ENCODE measurements around the gene PEX11A. TPM values are rescaled to one million over a fixed set of nuclear protein-coding genes. Genes with fewer than 3 reads are reported as not detected.
A peak's percentile ranks its signal among the peaks of the same experiment; 100 is the strongest.

PEX11A gene
- total and polyA plus RNA-seq, 2 donors (not counting 3 experiments of a cell fraction or from before 2014, with no cell fraction given) = 3.2 to 4.4 TPM

DNA sequence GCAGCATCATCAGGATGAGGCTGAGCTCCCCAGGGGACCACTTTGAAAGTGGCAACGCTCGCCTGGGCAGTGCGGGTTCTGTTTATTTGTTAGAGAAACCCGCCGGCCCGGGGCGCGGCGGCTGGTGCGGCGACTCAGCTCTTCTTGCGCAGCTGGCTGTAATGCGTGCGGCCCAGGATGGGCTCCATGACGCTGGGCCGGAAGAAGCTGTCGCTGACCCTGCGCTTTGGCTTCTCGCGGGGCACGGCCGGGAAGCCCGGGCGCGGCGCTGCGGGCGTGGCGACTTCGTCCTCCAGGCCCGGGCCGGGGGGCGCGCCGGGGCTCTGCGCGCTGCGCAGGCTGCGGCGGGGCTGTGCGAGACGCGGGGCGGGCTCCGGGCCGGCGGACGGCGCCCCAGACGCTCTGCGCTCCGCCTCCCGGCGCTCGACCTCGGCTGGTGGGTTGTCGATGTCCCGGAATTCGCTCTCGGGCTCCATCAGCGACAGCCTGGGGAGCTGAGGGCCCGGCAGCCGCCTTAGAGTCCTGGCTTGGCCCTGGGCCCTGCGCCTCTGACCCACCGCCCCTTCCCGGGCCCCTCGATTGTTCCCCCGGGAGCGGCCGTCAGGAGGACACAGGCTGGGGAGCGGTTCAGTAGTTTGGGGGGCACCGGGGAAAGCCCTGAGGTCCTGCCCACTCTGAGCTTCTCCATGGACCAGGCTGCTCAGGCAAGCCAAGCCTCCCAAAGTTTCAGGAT, 24.9 kb downstream of the PEX11A start:
- BruUV-seq (replicated peaks) = no TSS peak

More for the DNA sequence above, 24.9 kb downstream of the PEX11A start:
- H3K9ac ChIP-seq (replicated peaks; ENCODE audit: extremely low read depth, insufficient read depth, low read length) = peak overlapping the region; percentile 54
- H3K9me3 ChIP-seq (replicated peaks; ENCODE audit: control insufficient read depth, insufficient read depth, low read length) = no peaks in the 10 kb centered on the region
- no peaks in the 10 kb centered on the region for H3K36me3 ChIP-seq (ENCODE audit: control insufficient read depth in 2 of 2, extremely low read depth in 1 of 2, insufficient read depth in 2 of 2, low read length in 2 of 2)
- dilution Hi-C loops (cut with MboI; ENCODE audit: extremely low pct_ligation_motif_present, low sequenced_read_pairs) = no loop called here
- H3K79me2 ChIP-seq (ENCODE audit: control insufficient read depth, insufficient read depth, low read length) = no peaks in the 10 kb centered on the region
- no peaks in the 10 kb centered on the region for H4K20me1 ChIP-seq (replicated peaks; ENCODE audit: control insufficient read depth, extremely low read depth, insufficient read depth, low read length)
- peak; percentile 16 for TF ChIP-seq FOS (IDR thresholded peaks at IDR 0.05; ENCODE audit: borderline replicate concordance, insufficient read depth, low read length)
- TF ChIP-seq, protein P1, sequence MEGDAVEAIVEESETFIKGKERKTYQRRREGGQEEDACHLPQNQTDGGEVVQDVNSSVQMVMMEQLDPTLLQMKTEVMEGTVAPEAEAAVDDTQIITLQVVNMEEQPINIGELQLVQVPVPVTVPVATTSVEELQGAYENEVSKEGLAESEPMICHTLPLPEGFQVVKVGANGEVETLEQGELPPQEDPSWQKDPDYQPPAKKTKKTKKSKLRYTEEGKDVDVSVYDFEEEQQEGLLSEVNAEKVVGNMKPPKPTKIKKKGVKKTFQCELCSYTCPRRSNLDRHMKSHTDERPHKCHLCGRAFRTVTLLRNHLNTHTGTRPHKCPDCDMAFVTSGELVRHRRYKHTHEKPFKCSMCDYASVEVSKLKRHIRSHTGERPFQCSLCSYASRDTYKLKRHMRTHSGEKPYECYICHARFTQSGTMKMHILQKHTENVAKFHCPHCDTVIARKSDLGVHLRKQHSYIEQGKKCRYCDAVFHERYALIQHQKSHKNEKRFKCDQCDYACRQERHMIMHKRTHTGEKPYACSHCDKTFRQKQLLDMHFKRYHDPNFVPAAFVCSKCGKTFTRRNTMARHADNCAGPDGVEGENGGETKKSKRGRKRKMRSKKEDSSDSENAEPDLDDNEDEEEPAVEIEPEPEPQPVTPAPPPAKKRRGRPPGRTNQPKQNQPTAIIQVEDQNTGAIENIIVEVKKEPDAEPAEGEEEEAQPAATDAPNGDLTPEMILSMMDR (IDR thresholded peaks at IDR 0.05; ENCODE audit: extremely low read depth in 1 of 2, insufficient read depth in 1 of 2, low read depth in 1 of 2, low read length in 2 of 2) = no peak
- TF ChIP-seq POLR2AphosphoS5 (IDR thresholded peaks at IDR 0.05; ENCODE audit: insufficient read depth, low read depth, low read length) = peak; percentile 70
- TF ChIP-seq MYC (IDR thresholded peaks at IDR 0.05; ENCODE audit: low read depth, low read length) = no peak
- no peak for TF ChIP-seq JUN (IDR thresholded peaks at IDR 0.05; ENCODE audit: borderline replicate concordance, insufficient read depth, insufficient read length, low read depth)
- TF ChIP-seq, protein P2, sequence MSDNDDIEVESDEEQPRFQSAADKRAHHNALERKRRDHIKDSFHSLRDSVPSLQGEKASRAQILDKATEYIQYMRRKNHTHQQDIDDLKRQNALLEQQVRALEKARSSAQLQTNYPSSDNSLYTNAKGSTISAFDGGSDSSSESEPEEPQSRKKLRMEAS (IDR thresholded peaks at IDR 0.05; ENCODE audit: insufficient read depth, insufficient read length) = no peak
- TF ChIP-seq GATA2 (IDR thresholded peaks at IDR 0.05; ENCODE audit: insufficient read depth, insufficient read length, low read depth, low read length) = no peak
- no peak for TF ChIP-seq EZH2 (IDR thresholded peaks at IDR 0.05; ENCODE audit: borderline replicate concordance, low read depth, low read length, severe bottlenecking)
- peak; percentile 66 for TF ChIP-seq POLR2A (IDR thresholded peaks at IDR 0.05; ENCODE audit: low read depth, low read length)
- CTCF ChIA-PET = interaction anchor here (1.4 to 4.6 kb wide), 3 partner anchors 11 to 247 kb away, joined by 3 to 55 read pairs (median 3); partner anchors contain the start of genes ARPIN and KIF7
- H3K4me1 ChIP-seq (ENCODE audit: control insufficient read depth, extremely low read depth, insufficient read depth, low read length) = peaks cover 20% of the 10 kb centered on the region
- peak overlapping the region; percentile 74 for H3K4me2 ChIP-seq (ENCODE audit: insufficient read depth, low read length)
- FAIRE-seq (peak; percentile 76), DNase-seq (ENCODE audit: low read depth, low spot score) (peak; percentile 36)
- H3K27ac ChIP-seq (ENCODE audit: insufficient read depth, low read depth, low read length) = no peak overlapping the region
- no peaks in the 10 kb centered on the region for H3K27me3 ChIP-seq (ENCODE audit: control insufficient read depth in 2 of 2, insufficient read depth in 2 of 2, low read length in 2 of 2)
- H3K4me3 ChIP-seq (replicated peaks in 1 of 3; ENCODE audit: insufficient read depth in 1 of 3, low read depth in 1 of 3, low read length in 3 of 3) = peak overlapping the region in 2 of 3 experiments; percentile 30 to 33
- POLR2A ChIA-PET = no interaction called here
- peak overlapping the region; percentile 92 for H2AFZ ChIP-seq (ENCODE audit: low read depth, low read length)
- intact Hi-C loops (cut with micrococcal nuclease) = no loop called here
- H3K9me1 ChIP-seq (replicated peaks; ENCODE audit: control insufficient read depth, extremely low read depth, insufficient read depth, low read length) = no peaks in the 10 kb centered on the region
